ENCODE results near the gene RPS6KA2. TPM values are rescaled to one million over a fixed set of nuclear protein-coding genes. Genes with fewer than 3 reads are reported as not detected.
A peak's percentile ranks its signal among the peaks of the same experiment; 100 is the strongest.
"Not testable (repeated sequence)": the region's sequence is repeated elsewhere in the genome, so short reads cannot be mapped to it uniquely, and the experiment has no call there.

RPS6KA2 gene
- total and polyA plus RNA-seq, 2 donors (not counting 3 experiments of a cell fraction or from before 2014, with no cell fraction given) = 54.5 to 75.8 TPM

DNA sequence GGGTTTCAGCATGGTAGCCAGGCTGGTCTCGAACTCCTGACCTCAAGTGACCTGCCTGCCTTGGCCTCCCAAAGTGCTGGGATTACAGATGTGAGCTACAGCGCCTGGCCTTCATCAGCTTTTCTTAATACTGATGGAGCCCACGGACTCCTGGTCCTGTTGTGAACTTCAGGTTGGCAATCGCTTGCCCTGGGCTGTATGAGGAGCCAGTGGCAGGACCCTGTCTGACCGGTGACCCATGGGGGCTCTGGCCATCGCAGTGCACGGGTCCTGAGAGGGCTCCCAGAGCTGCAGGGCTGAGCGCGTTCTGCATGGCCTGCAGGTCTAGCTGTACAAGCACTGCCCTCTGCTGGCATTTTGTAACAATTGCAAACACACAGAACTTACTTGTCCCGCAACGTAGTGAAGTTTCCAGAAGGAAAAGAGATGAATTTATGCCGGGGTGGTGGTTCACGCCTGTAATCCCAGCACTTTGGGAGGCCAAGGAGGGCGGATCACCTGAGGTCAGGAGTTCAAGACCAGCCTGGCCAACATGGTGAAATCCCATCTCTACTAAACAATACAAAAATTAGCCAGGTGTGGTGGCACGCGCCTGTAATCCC, 226.3 kb downstream of the RPS6KA2 start:
- H3K4me1 ChIP-seq (ENCODE audit: control insufficient read depth, extremely low read depth, insufficient read depth, low read length); H3K9me3 ChIP-seq (replicated peaks; ENCODE audit: control insufficient read depth, insufficient read depth, low read length); H4K20me1 ChIP-seq (replicated peaks; ENCODE audit: control insufficient read depth, extremely low read depth, insufficient read depth, low read length); dilution Hi-C loops (cut with MboI; ENCODE audit: extremely low pct_ligation_motif_present, low sequenced_read_pairs); H3K4me2 ChIP-seq (ENCODE audit: insufficient read depth, low read length); H3K9me1 ChIP-seq (replicated peaks; ENCODE audit: control insufficient read depth, extremely low read depth, insufficient read depth, low read length); BruUV-seq (replicated peaks); H2AFZ ChIP-seq (ENCODE audit: low read depth, low read length); H3K27me3 ChIP-seq (ENCODE audit: control insufficient read depth in 2 of 2, insufficient read depth in 2 of 2, low read length in 2 of 2); H3K36me3 ChIP-seq (ENCODE audit: control insufficient read depth in 2 of 2, extremely low read depth in 1 of 2, insufficient read depth in 2 of 2, low read length in 2 of 2); POLR2A ChIA-PET; H3K79me2 ChIP-seq (ENCODE audit: control insufficient read depth, insufficient read depth, low read length); H3K4me3 ChIP-seq (replicated peaks in 1 of 3; ENCODE audit: insufficient read depth in 1 of 3, low read depth in 1 of 3, low read length in 3 of 3); H3K27ac ChIP-seq (ENCODE audit: insufficient read depth, low read depth, low read length); H3K9ac ChIP-seq (replicated peaks; ENCODE audit: extremely low read depth, insufficient read depth, low read length): not testable (repeated sequence)
- FAIRE-seq (peak; percentile 90), DNase-seq (ENCODE audit: low read depth, low spot score) (peak; percentile 60)
- CTCF ChIA-PET = interaction anchor here (0.6 to 5.9 kb wide), 26 partner anchors 9 to 516 kb away, joined by 3 to 158 read pairs (median 5); partner anchors contain the start of genes PRR18 and SFT2D1
- intact Hi-C loops (cut with micrococcal nuclease) = loop anchor here (1.0 to 10.0 kb wide), 4 partner anchors 17 to 554 kb away; partner anchors contain the start of gene RNASET2
- TF ChIP-seq, protein P1, sequence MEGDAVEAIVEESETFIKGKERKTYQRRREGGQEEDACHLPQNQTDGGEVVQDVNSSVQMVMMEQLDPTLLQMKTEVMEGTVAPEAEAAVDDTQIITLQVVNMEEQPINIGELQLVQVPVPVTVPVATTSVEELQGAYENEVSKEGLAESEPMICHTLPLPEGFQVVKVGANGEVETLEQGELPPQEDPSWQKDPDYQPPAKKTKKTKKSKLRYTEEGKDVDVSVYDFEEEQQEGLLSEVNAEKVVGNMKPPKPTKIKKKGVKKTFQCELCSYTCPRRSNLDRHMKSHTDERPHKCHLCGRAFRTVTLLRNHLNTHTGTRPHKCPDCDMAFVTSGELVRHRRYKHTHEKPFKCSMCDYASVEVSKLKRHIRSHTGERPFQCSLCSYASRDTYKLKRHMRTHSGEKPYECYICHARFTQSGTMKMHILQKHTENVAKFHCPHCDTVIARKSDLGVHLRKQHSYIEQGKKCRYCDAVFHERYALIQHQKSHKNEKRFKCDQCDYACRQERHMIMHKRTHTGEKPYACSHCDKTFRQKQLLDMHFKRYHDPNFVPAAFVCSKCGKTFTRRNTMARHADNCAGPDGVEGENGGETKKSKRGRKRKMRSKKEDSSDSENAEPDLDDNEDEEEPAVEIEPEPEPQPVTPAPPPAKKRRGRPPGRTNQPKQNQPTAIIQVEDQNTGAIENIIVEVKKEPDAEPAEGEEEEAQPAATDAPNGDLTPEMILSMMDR (IDR thresholded peaks at IDR 0.05; ENCODE audit: extremely low read depth in 1 of 2, insufficient read depth in 1 of 2, low read depth in 1 of 2, low read length in 2 of 2) = peak; percentile 51 to 71

DNA sequence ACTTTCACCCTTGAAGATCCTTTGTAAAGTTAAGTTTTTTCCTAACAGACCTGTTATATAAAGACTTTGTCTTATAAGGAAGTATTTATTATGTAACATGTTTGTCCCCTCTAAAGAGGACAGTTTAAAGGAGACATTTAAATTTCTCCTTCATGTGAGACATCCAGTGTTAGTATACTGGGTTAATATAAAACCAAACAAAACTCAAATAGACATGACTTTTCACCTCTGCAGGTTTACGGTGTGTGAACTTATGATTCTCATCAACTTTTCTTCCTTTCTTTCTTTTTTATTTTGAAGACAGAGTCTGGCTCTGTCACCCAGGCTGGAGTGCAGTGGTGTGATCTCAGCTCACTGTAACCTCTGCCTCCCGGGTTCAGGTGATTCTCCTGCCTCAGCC, 226.9 kb downstream of the RPS6KA2 start:
- ChIA-PET POLR2A (no interaction called here), CTCF (interaction anchor here (0.6 to 5.9 kb wide), 26 partner anchors 8 to 516 kb away, joined by 3 to 158 read pairs (median 5); partner anchors contain the start of genes PRR18 and SFT2D1)
- TF ChIP-seq EZH2 (IDR thresholded peaks at IDR 0.05; ENCODE audit: borderline replicate concordance, low read depth, low read length, severe bottlenecking) = no peak
- Histone ChIP-seq H2AFZ (ENCODE audit: low read depth, low read length) (no peak overlapping the region), H3K9ac (replicated peaks; ENCODE audit: extremely low read depth, insufficient read depth, low read length) (no peak overlapping the region), H3K27me3 (ENCODE audit: control insufficient read depth in 2 of 2, insufficient read depth in 2 of 2, low read length in 2 of 2) (peaks cover 0 to 1% of the 10 kb centered on the region in 2 experiments), H3K79me2 (ENCODE audit: control insufficient read depth, insufficient read depth, low read length) (no peaks in the 10 kb centered on the region), H3K36me3 (ENCODE audit: control insufficient read depth in 2 of 2, extremely low read depth in 1 of 2, insufficient read depth in 2 of 2, low read length in 2 of 2) (no peaks in the 10 kb centered on the region), H3K9me1 (replicated peaks; ENCODE audit: control insufficient read depth, extremely low read depth, insufficient read depth, low read length) (no peaks in the 10 kb centered on the region), H3K4me2 (ENCODE audit: insufficient read depth, low read length) (no peak overlapping the region), H3K27ac (ENCODE audit: insufficient read depth, low read depth, low read length) (no peak overlapping the region), H4K20me1 (replicated peaks; ENCODE audit: control insufficient read depth, extremely low read depth, insufficient read depth, low read length) (no peaks in the 10 kb centered on the region), H3K4me3 (replicated peaks in 1 of 3; ENCODE audit: insufficient read depth in 1 of 3, low read depth in 1 of 3, low read length in 3 of 3) (no peak overlapping the region), H3K9me3 (replicated peaks; ENCODE audit: control insufficient read depth, insufficient read depth, low read length) (no peaks in the 10 kb centered on the region), H3K4me1 (ENCODE audit: control insufficient read depth, extremely low read depth, insufficient read depth, low read length) (no peaks in the 10 kb centered on the region)
- intact Hi-C loops (cut with micrococcal nuclease) (loop anchor here (1.0 to 10.0 kb wide), 3 partner anchors 87 to 555 kb away; partner anchors contain the start of gene RNASET2), dilution Hi-C loops (cut with MboI; ENCODE audit: extremely low pct_ligation_motif_present, low sequenced_read_pairs) (no loop called here)
- no peak for FAIRE-seq
- no peak for DNase-seq (ENCODE audit: low read depth, low spot score)
- BruUV-seq (replicated peaks) = no TSS peak

All from endothelial cell of umbilical vein (primary cell).